WTC11 (cell line): Measurements from ENCODE around the gene PMEPA1. TPM values are rescaled to one million over a fixed set of nuclear protein-coding genes. Genes with fewer than 3 reads are reported as not detected.

ENCODE experiments used
- ATAC-seq: fragments of 200-7000 bp; cut with Tn5 transposase; 2 replicates; pipeline ENCODE4 v1.10.0; 2021; ENCODE audit warnings: mild to moderate bottlenecking, moderate library complexity
- CTCF ChIA-PET: fragments of 300-600 bp; sonication (Branson Sonifier 250); formaldehyde crosslinking; loops from one replicate; lab custom pipeline; 2021; ENCODE audit warnings: antibody characterized with exemption; lab: Charles Lee
- POLR2A ChIA-PET: fragments of 350-600 bp; sonication (Branson Sonifier 250); formaldehyde crosslinking; loops from one replicate; lab custom pipeline; 2021; ENCODE audit warnings: antibody characterized with exemption; lab: Charles Lee
- DNase-seq: peaks from one replicate; pipeline ENCODE4 v3.0.0; 2021; ENCODE audit warnings: low spot score
- H3K27ac Mint-ChIP-seq: 2 replicates; pipeline ENCODE4 v1.8.0; 2021; ENCODE audit warnings: mixed read lengths
- H3K27me3 Mint-ChIP-seq: 2 replicates; pipeline ENCODE4 v1.8.0; 2021; ENCODE audit warnings: low read depth, mild to moderate bottlenecking, moderate library complexity, mixed read lengths
- H3K36me3 Mint-ChIP-seq: 2 replicates; pipeline ENCODE4 v1.8.0; 2021; ENCODE audit warnings: mixed read lengths
- H3K4me1 Mint-ChIP-seq: 2 replicates; pipeline ENCODE4 v1.8.0; 2022; ENCODE audit warnings: mixed read lengths
- H3K4me3 Mint-ChIP-seq: 2 replicates; pipeline ENCODE4 v1.8.0; 2021; ENCODE audit warnings: mild to moderate bottlenecking, moderate library complexity, mixed read lengths
- H3K9me3 Mint-ChIP-seq: 2 replicates; pipeline ENCODE4 v1.8.0; 2021; ENCODE audit warnings: mixed read lengths
- ATF3 ChIP-seq: sonication (generic); formaldehyde crosslinking; conservative IDR thresholded peaks from 2 replicates; pipeline ENCODE4 v1.8.1; 2022; ENCODE audit warnings: mild to moderate bottlenecking, missing genetic modification reagents
- ATF6 ChIP-seq: sonication (generic); formaldehyde crosslinking; IDR thresholded peaks from 2 replicates; pipeline ENCODE4 v1.8.1; 2023; ENCODE audit warnings: mild to moderate bottlenecking, missing genetic modification reagents
- CBFB ChIP-seq: sonication (generic); formaldehyde crosslinking; IDR thresholded peaks from 2 replicates; pipeline ENCODE4 v1.8.1; 2022; ENCODE audit warnings: mild to moderate bottlenecking, low read depth, missing genetic modification reagents
- CREB1 ChIP-seq: sonication (generic); formaldehyde crosslinking; IDR thresholded peaks from 2 replicates; pipeline ENCODE4 v1.8.0; 2023; ENCODE audit warnings: mild to moderate bottlenecking, missing genetic modification reagents
- E2F1 ChIP-seq: sonication (generic); formaldehyde crosslinking; IDR thresholded peaks from 2 replicates; pipeline ENCODE4 v1.8.0; 2022; ENCODE audit warnings: mild to moderate bottlenecking, missing genetic modification reagents
- ERG ChIP-seq: fragments of 250-450 bp; sonication (Bioruptor Pico); IDR thresholded peaks from 2 replicates; pipeline ENCODE4 v1.8.0; 2021; ENCODE audit warnings: mild to moderate bottlenecking
- ETV6 ChIP-seq: sonication (generic); formaldehyde crosslinking; IDR thresholded peaks from 2 replicates; pipeline ENCODE4 v1.8.1; 2022; ENCODE audit warnings: mild to moderate bottlenecking, missing genetic modification reagents
- FOXK1 ChIP-seq: sonication (generic); formaldehyde crosslinking; IDR thresholded peaks from 2 replicates; pipeline ENCODE4 v1.8.0; 2022; ENCODE audit warnings: mild to moderate bottlenecking, moderate library complexity, missing genetic modification reagents
- FOXP4 ChIP-seq: sonication (generic); formaldehyde crosslinking; IDR thresholded peaks from 2 replicates; pipeline ENCODE4 v1.8.0; 2022; ENCODE audit warnings: mild to moderate bottlenecking, missing genetic modification reagents
- GABPB1 ChIP-seq: sonication (generic); formaldehyde crosslinking; IDR thresholded peaks from 2 replicates; pipeline ENCODE4 v1.8.1; 2023; ENCODE audit warnings: mild to moderate bottlenecking, missing genetic modification reagents
- GRHL2 ChIP-seq: fragments of 250-450 bp; sonication (Bioruptor Pico); IDR thresholded peaks from 2 replicates; pipeline ENCODE4 v1.8.0; 2022; ENCODE audit warnings: mild to moderate bottlenecking, moderate library complexity; ENCODE audit not compliant: insufficient replicate concordance, severe bottlenecking
- GTF2I ChIP-seq: fragments of 250-450 bp; sonication (Bioruptor Pico); conservative IDR thresholded peaks from 2 replicates; pipeline ENCODE4 v1.4.0; 2021; ENCODE audit warnings: mild to moderate bottlenecking
- HMGA2 ChIP-seq: fragments of 250-450 bp; sonication (Bioruptor Pico); IDR thresholded peaks from 2 replicates; pipeline ENCODE4 v1.4.0; 2021; ENCODE audit warnings: mild to moderate bottlenecking, moderate library complexity
- NFATC4 ChIP-seq: fragments of 250-450 bp; sonication (Bioruptor Pico); IDR thresholded peaks from 2 replicates; pipeline ENCODE4 v1.9.0; 2021; ENCODE audit warnings: mild to moderate bottlenecking
- NFYB ChIP-seq: sonication (generic); formaldehyde crosslinking; conservative IDR thresholded peaks from 2 replicates; pipeline ENCODE4 v1.8.0; 2022; ENCODE audit warnings: low read depth, missing genetic modification reagents
- NR1H2 ChIP-seq: sonication (generic); formaldehyde crosslinking; IDR thresholded peaks from 2 replicates; pipeline ENCODE4 v1.9.0; 2021; ENCODE audit warnings: mild to moderate bottlenecking, moderate library complexity, missing genetic modification reagents
- NR3C1 ChIP-seq: sonication (generic); formaldehyde crosslinking; conservative IDR thresholded peaks from 2 replicates; pipeline ENCODE4 v1.8.1; 2023; ENCODE audit warnings: low read depth, mild to moderate bottlenecking, missing genetic modification reagents
- OVOL2 ChIP-seq: fragments of 250-450 bp; sonication (Bioruptor Pico); IDR thresholded peaks from 2 replicates; pipeline ENCODE4 v1.9.0; 2021; ENCODE audit warnings: mild to moderate bottlenecking, borderline replicate concordance
- RORB ChIP-seq: fragments of 250-450 bp; sonication (Bioruptor Pico); IDR thresholded peaks from 2 replicates; pipeline ENCODE4 v1.9.0; 2021; ENCODE audit warnings: mild to moderate bottlenecking
- SMAD4 ChIP-seq: sonication (generic); formaldehyde crosslinking; IDR thresholded peaks from 2 replicates; pipeline ENCODE4 v1.8.0; 2022; ENCODE audit warnings: mild to moderate bottlenecking, missing genetic modification reagents
- TEAD1 ChIP-seq: sonication (generic); formaldehyde crosslinking; IDR thresholded peaks from 2 replicates; pipeline ENCODE4 v1.8.0; 2022; ENCODE audit warnings: mild to moderate bottlenecking, missing genetic modification reagents
- USF1 ChIP-seq: sonication (generic); formaldehyde crosslinking; IDR thresholded peaks from 2 replicates; pipeline ENCODE4 v1.8.0; 2022; ENCODE audit warnings: mild to moderate bottlenecking, missing genetic modification reagents
- ZBTB21 ChIP-seq: sonication (generic); formaldehyde crosslinking; IDR thresholded peaks from 2 replicates; pipeline ENCODE4 v1.8.1; 2023; ENCODE audit warnings: mild to moderate bottlenecking, missing genetic modification reagents, borderline replicate concordance
- ZNF121 ChIP-seq: sonication (generic); formaldehyde crosslinking; IDR thresholded peaks from 2 replicates; pipeline ENCODE4 v1.8.0; 2023; ENCODE audit warnings: missing genetic modification reagents
- ZNF138 ChIP-seq: sonication (generic); formaldehyde crosslinking; conservative IDR thresholded peaks from 2 replicates; pipeline ENCODE4 v1.8.1; 2022; ENCODE audit warnings: mild to moderate bottlenecking, moderate library complexity, missing genetic modification reagents
- ZNF232 ChIP-seq: sonication (generic); formaldehyde crosslinking; IDR thresholded peaks from 2 replicates; pipeline ENCODE4 v1.8.0; 2022; ENCODE audit warnings: mild to moderate bottlenecking, missing genetic modification reagents
- total RNA-seq: library from RNA; stranded (reverse); gene quantifications from 3 replicates; pipeline ENCODE4 v1.2.3, GENCODE V29; 2021

PMEPA1 gene
- total RNA-seq, 1 experiment from 2014 or later, result 40.6 TPM

- CTCF ChIA-PET, result no interaction called here
- TF ChIP-seq RORB, result no peak
- no peak for TF ChIP-seq GABPB1 (CRISPR knock-in tag)
- TF ChIP-seq TEAD1 (CRISPR knock-in tag), result no peak
- TF ChIP-seq ETV6 (CRISPR knock-in tag), result no peak
- TF ChIP-seq E2F1 (CRISPR knock-in tag), result no peak
- no peak for TF ChIP-seq ERG
- TF ChIP-seq CREB1 (CRISPR knock-in tag), result no peak
- TF ChIP-seq GTF2I, result no peak
- TF ChIP-seq USF1 (CRISPR knock-in tag), result no peak
- TF ChIP-seq ZNF121 (CRISPR knock-in tag), result no peak
- TF ChIP-seq NR3C1 (CRISPR knock-in tag), result no peak
- no peak for TF ChIP-seq ATF6 (CRISPR knock-in tag)
- no peak for TF ChIP-seq CBFB (CRISPR knock-in tag)
- TF ChIP-seq ZNF232 (CRISPR knock-in tag), result no peak
- TF ChIP-seq HMGA2, result no peak
- TF ChIP-seq GRHL2 (CRISPR knock-in tag), result no peak
- POLR2A ChIA-PET, result no interaction called here
- H3K4me1 Mint-ChIP-seq, result peaks cover 25% of the 10 kb centered on the region
- H3K36me3 Mint-ChIP-seq, result peaks cover 23% of the 10 kb centered on the region; the same call in 1 of the 2 replicates
- H3K27ac Mint-ChIP-seq, result no peak overlapping the region
- no peaks in the 10 kb centered on the region for H3K9me3 Mint-ChIP-seq
- H3K27me3 Mint-ChIP-seq, result no peaks in the 10 kb centered on the region
- H3K4me3 Mint-ChIP-seq, result no peak overlapping the region
- DNase-seq, result peak; percentile 5
- ATAC-seq, result no peak
Observed at GRCh38 chr20:57656821-57657534, 52.8 kb downstream of the PMEPA1 start.

- H3K27me3 Mint-ChIP-seq, result no peaks in the 10 kb centered on the region
- H3K27ac Mint-ChIP-seq, result no peak overlapping the region
- H3K9me3 Mint-ChIP-seq, result no peaks in the 10 kb centered on the region
- POLR2A ChIA-PET, result no interaction called here
- peaks cover 22% of the 10 kb centered on the region for H3K4me1 Mint-ChIP-seq
- ATAC-seq (no peak), DNase-seq (peak; percentile 7)
- no peak overlapping the region for H3K4me3 Mint-ChIP-seq
- TF ChIP-seq NR1H2 (CRISPR knock-in tag) (no peak), NFYB (CRISPR knock-in tag) (no peak)
- H3K36me3 Mint-ChIP-seq, result peaks cover 26% of the 10 kb centered on the region; the same call in 1 of the 2 replicates
- CTCF ChIA-PET, result no interaction called here
Observed at GRCh38 chr20:57656252-57656820, 53.5 kb downstream of the PMEPA1 start.

- Mint-ChIP-seq H3K4me3 (no peak overlapping the region), H3K4me1 (peaks cover 20% of the 10 kb centered on the region), H3K27me3 (no peaks in the 10 kb centered on the region), H3K27ac (peak overlapping the region; percentile 92), H3K9me3 (no peaks in the 10 kb centered on the region), H3K36me3 (peaks cover 26% of the 10 kb centered on the region; the same call in 1 of the 2 replicates)
- POLR2A ChIA-PET, result no interaction called here
- no peak for ATAC-seq
- CTCF ChIA-PET, result interaction anchor here (1.0 to 2.4 kb wide), 8 partner anchors 11 to 525 kb away, joined by 3 to 11 read pairs (median 4); partner anchors contain the start of gene ZBP1
- DNase-seq, result peak; percentile 4
- TF ChIP-seq NR3C1 (CRISPR knock-in tag) (no peak), OVOL2 (no peak), ZBTB21 (CRISPR knock-in tag) (no peak), ZNF138 (CRISPR knock-in tag) (no peak), FOXK1 (CRISPR knock-in tag) (no peak), SMAD4 (CRISPR knock-in tag) (no peak), NFATC4 (CRISPR knock-in tag) (no peak), ATF3 (CRISPR knock-in tag) (no peak), FOXP4 (CRISPR knock-in tag) (no peak)
Observed at GRCh38 chr20:57655809-57656155, 54.0 kb downstream of the PMEPA1 start.
